Measurements from ENCODE around the gene FAM24B. TPM values are rescaled to one million over a fixed set of nuclear protein-coding genes. Genes with fewer than 3 reads are reported as not detected.

Gene FAM24B
- total and polyA plus RNA-seq, 2 experiments from 2014 or later: 6.5 to 14.5 TPM

- TF ChIP-seq POLR2AphosphoS5 (IDR thresholded peaks at IDR 0.05; ENCODE audit: low read depth) (no peak), CTCF (conservative IDR thresholded peaks at IDR 0.05; ENCODE audit: low read depth in 2 of 2) (no peak), CREB1 (CRISPR knock-in tag; IDR thresholded peaks at IDR 0.05; ENCODE audit: low read depth) (no peak), ZNF331 (CRISPR knock-in tag; IDR thresholded peaks at IDR 0.05; ENCODE audit: low read depth) (no peak), STAT1 (IDR thresholded peaks at IDR 0.05; ENCODE audit: unreplicated experiment) (no peak), ZNF114 (CRISPR knock-in tag; IDR thresholded peaks at IDR 0.05) (no peak)
Observed at GRCh38 chr10:122828716-122829255, 50.6 kb downstream of the FAM24B start (continued).

- no peak for ATAC-seq
- DNase-seq (ENCODE audit: low spot score): no peak
- no peak for TF ChIP-seq ETS1 (IDR thresholded peaks at IDR 0.05)
- Mint-ChIP-seq H3K4me3 (no peak overlapping the region), H3K36me3 (ENCODE audit: low read depth) (peaks cover 8% of the 10 kb centered on the region; the same call in 1 of the 3 replicates), H3K27ac (no peak overlapping the region), H3K27me3 (ENCODE audit: insufficient read depth, low read depth, poor library complexity) (peaks cover 4% of the 10 kb centered on the region), H3K9me3 (no peaks in the 10 kb centered on the region), H3K4me1 (no peaks in the 10 kb centered on the region; the same call in 1 of the 3 replicates)
- H3K4me3 ChIP-seq: no peak overlapping the region
- no peak overlapping the region for H3K27ac ChIP-seq (ENCODE audit: low read depth)
- 0 out of 2 replicates have a peak, but pooled peaks cover 5% of the 10 kb centered on the region for H3K36me3 ChIP-seq (ENCODE audit: insufficient read depth)
- H3F3A ChIP-seq (replicated peaks; ENCODE audit: low read depth): no peaks in the 10 kb centered on the region
- H3K4me2 ChIP-seq: no peak overlapping the region
- H3K4me1 ChIP-seq (ENCODE audit: insufficient read depth): no peaks in the 10 kb centered on the region
- H2AFZ ChIP-seq: no peak overlapping the region
- H3K27me3 ChIP-seq (ENCODE audit: insufficient read depth): no peaks in the 10 kb centered on the region
- no peaks in the 10 kb centered on the region for H3K9me2 ChIP-seq (ENCODE audit: insufficient read depth)
- H4K20me1 ChIP-seq (replicated peaks; ENCODE audit: insufficient read depth): no peaks in the 10 kb centered on the region
- H3K79me2 ChIP-seq (replicated peaks; ENCODE audit: insufficient read depth): no peaks in the 10 kb centered on the region
Observed at GRCh38 chr10:122827302-122827701, 52.1 kb downstream of the FAM24B start.

GRCh38 chr10:122822973-122823690 is 56.2 kb downstream of the FAM24B start:
- H3K27me3 ChIP-seq (ENCODE audit: insufficient read depth): no peaks in the 10 kb centered on the region
- TF ChIP-seq POLR2AphosphoS5 (IDR thresholded peaks at IDR 0.05; ENCODE audit: low read depth) (no peak), NANOG (IDR thresholded peaks at IDR 0.05; ENCODE audit: borderline replicate concordance) (no peak), ZNF331 (CRISPR knock-in tag; IDR thresholded peaks at IDR 0.05; ENCODE audit: low read depth) (no peak), ZNF462 (CRISPR knock-in tag; IDR thresholded peaks at IDR 0.05) (no peak)

More at GRCh38 chr10:122822973-122823690, 56.2 kb downstream of the FAM24B start:
- H3K4me3 ChIP-seq: no peak overlapping the region
- H3K4me2 ChIP-seq: no peak overlapping the region
- no peaks in the 10 kb centered on the region for H3K36me3 ChIP-seq (ENCODE audit: insufficient read depth)
- Mint-ChIP-seq H3K9me3 (no peaks in the 10 kb centered on the region), H3K27me3 (ENCODE audit: insufficient read depth, low read depth, poor library complexity) (peaks cover 8% of the 10 kb centered on the region), H3K4me3 (no peak overlapping the region), H3K36me3 (ENCODE audit: low read depth) (no peaks in the 10 kb centered on the region), H3K27ac (no peak overlapping the region), H3K4me1 (no peaks in the 10 kb centered on the region; the same call in 1 of the 3 replicates)
- H3K9me2 ChIP-seq (ENCODE audit: insufficient read depth): no peaks in the 10 kb centered on the region
- no peaks in the 10 kb centered on the region for H4K20me1 ChIP-seq (replicated peaks; ENCODE audit: insufficient read depth)
- no peak overlapping the region for H3K27ac ChIP-seq (ENCODE audit: low read depth)
- ATAC-seq (no peak), DNase-seq (ENCODE audit: low spot score) (no peak)
- H3K4me1 ChIP-seq (ENCODE audit: insufficient read depth): no peaks in the 10 kb centered on the region
- no peaks in the 10 kb centered on the region for H3F3A ChIP-seq (replicated peaks; ENCODE audit: low read depth)
- H2AFZ ChIP-seq: no peak overlapping the region
- no peaks in the 10 kb centered on the region for H3K79me2 ChIP-seq (replicated peaks; ENCODE audit: insufficient read depth)

All from GM23338 (cell line).